GM23248 (cell line): ENCODE data around the gene LIM2. TPM values are rescaled to one million over a fixed set of nuclear protein-coding genes. Genes with fewer than 3 reads are reported as not detected.

Experiments
- DNase-seq: peaks from one replicate; pipeline ENCODE4 v3.0.0-alpha.2; 2015
- H2AFZ ChIP-seq: fragments of 200-600 bp; sonication (generic); 2 replicates; pipeline ENCODE4 v1.6.1; 2016; ENCODE audit warnings: antibody characterized with exemption
- H3F3A ChIP-seq: fragments of 200-600 bp; sonication (generic); 2 replicates; pipeline ENCODE4 v1.6.1; 2016; ENCODE audit warnings: mild to moderate bottlenecking, antibody characterized with exemption, mixed run types; ENCODE audit not compliant: insufficient read depth
- H3K27ac ChIP-seq: fragments of 200-600 bp; sonication (generic); 2 replicates; pipeline ENCODE4 v1.5.1; 2016; ENCODE audit warnings: mild to moderate bottlenecking
- H3K27me3 ChIP-seq: fragments of 200-600 bp; sonication (generic); replicated peaks from 2 replicates; pipeline ENCODE4 v1.6.1; 2016; ENCODE audit warnings: mild to moderate bottlenecking; ENCODE audit not compliant: insufficient read depth
- H3K36me3 ChIP-seq: fragments of 200-600 bp; sonication (generic); 2 replicates; pipeline ENCODE4 v1.6.1; 2016; ENCODE audit warnings: low read depth, mild to moderate bottlenecking
- H3K4me1 ChIP-seq: fragments of 200-600 bp; sonication (generic); 2 replicates; pipeline ENCODE4 v1.6.1; 2016; ENCODE audit warnings: mild to moderate bottlenecking; ENCODE audit not compliant: insufficient read depth
- H3K4me2 ChIP-seq: fragments of 200-600 bp; sonication (generic); one replicate; pipeline ENCODE4 v1.6.1; 2016; ENCODE audit warnings: mild to moderate bottlenecking; ENCODE audit not compliant: unreplicated experiment
- H3K4me3 ChIP-seq: fragments of 200-600 bp; sonication (generic); 2 replicates; pipeline ENCODE4 v1.5.1; 2016; ENCODE audit warnings: mild to moderate bottlenecking
- H3K79me2 ChIP-seq: fragments of 200-600 bp; sonication (generic); 2 replicates; pipeline ENCODE4 v1.6.1; 2016; ENCODE audit warnings: mild to moderate bottlenecking; ENCODE audit not compliant: insufficient read depth
- H3K9ac ChIP-seq: fragments of 200-600 bp; sonication (generic); 2 replicates; pipeline ENCODE4 v1.6.1; 2016; ENCODE audit warnings: mild to moderate bottlenecking
- H3K9me2 ChIP-seq: fragments of 200-600 bp; sonication (generic); 2 replicates; pipeline ENCODE4 v1.6.1; 2016; ENCODE audit warnings: mixed run types, mild to moderate bottlenecking, moderate library complexity; ENCODE audit not compliant: insufficient read depth
- H3K9me3 ChIP-seq: fragments of 200-600 bp; sonication (generic); one replicate; pipeline ENCODE4 v1.6.1; 2017; ENCODE audit warnings: low read depth
- H4K20me1 ChIP-seq: fragments of 200-600 bp; sonication (generic); 2 replicates; pipeline ENCODE4 v1.6.0; 2016; ENCODE audit not compliant: insufficient read depth
- EZH2 ChIP-seq: fragments of 200-600 bp; sonication (generic); IDR thresholded peaks from 2 replicates; pipeline ENCODE4 v1.6.1; 2018; ENCODE audit warnings: antibody characterized with exemption, mild to moderate bottlenecking; ENCODE audit not compliant: insufficient read depth, poor library complexity, severe bottlenecking
- EZH2phosphoT487 ChIP-seq: fragments of 200-600 bp; sonication (generic); IDR thresholded peaks from 2 replicates; pipeline ENCODE4 v1.6.1; 2018; ENCODE audit warnings: antibody characterized with exemption, moderate library complexity, mild to moderate bottlenecking, low read depth; ENCODE audit not compliant: insufficient read depth
- WGBS, 2 experiments: methylation state at CpG; one replicate each; pipeline ENCODE4 v1.1.6; 2015 to 2017; ENCODE audit warnings: low lambda C conversion rate in 2 of 2, low coverage in 1 of 2; ENCODE audit errors: missing lambda C conversion rate in 2 of 2; 5-methylcytosine and 5-hydroxymethylcytosine counted together
- in situ Hi-C: fragments of 300-500 bp; cut with MboI; formaldehyde crosslinking; loops from 2 replicates; pipeline ENCODE4 v1.15.0; 2020
- polyA plus RNA-seq: library from polyadenylated mRNA; unstranded; fragments of >200 nt; fragmentation: Nextera tagmentation; extraction: Ambion mirVana; gene quantifications from 2 replicates; pipeline ENCODE4 v1.2.1, GENCODE V29; 2016
- total RNA-seq: library from RNA; depleted of rRNA; stranded (reverse); fragments of >200 nt; shearing (Covaris generic); gene quantifications from 2 replicates; pipeline ENCODE4 v1.2.3, GENCODE V29; 2014

Gene LIM2
- total and polyA plus RNA-seq, 2 experiments from 2014 or later, result not detected

DNA sequence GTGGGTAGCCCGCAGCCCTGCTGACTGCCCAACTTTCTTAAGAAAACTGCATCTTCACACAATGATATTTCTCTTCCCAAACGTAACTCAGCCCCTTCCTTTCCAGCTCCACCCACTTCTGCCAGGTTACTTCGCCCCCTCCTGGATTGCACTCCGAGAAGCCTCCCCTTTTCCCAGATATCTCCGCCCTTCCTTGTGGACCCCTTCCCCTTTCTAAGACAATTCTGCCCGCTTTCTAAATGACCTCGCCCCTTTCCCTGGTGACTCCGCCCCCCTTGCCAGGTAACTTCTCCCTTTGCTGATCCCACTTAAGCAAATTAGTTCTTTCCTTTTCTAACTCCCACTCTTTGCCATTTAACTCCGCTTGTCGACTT is 48.5 kb downstream of the LIM2 start:
- Histone ChIP-seq H3K27me3 (no peaks in the 10 kb centered on the region), H3K4me2 (peak overlapping the region; percentile 91), H3K9ac (peak overlapping the region; percentile 56), H3F3A (no peaks in the 10 kb centered on the region), H2AFZ (peak overlapping the region; percentile 90), H3K9me2 (no peaks in the 10 kb centered on the region), H3K4me3 (peak overlapping the region; percentile 81), H3K9me3 (no peaks in the 10 kb centered on the region), H4K20me1 (no peaks in the 10 kb centered on the region), H3K79me2 (no peaks in the 10 kb centered on the region), H3K36me3 (no peaks in the 10 kb centered on the region), H3K27ac (peak overlapping the region; percentile 29; the same call in 1 of the 2 replicates), H3K4me1 (no peaks in the 10 kb centered on the region)
- TF ChIP-seq EZH2phosphoT487 (no peak), EZH2 (no peak)
- 0 to 3% methylated on average over 10 of the region's 10 CpGs for WGBS, 2 experiments
- no peak for DNase-seq
- in situ Hi-C loops, result no loop called here

- in situ Hi-C loops, result no loop called here
- WGBS, 2 experiments, result 11 to 23% methylated on average over 25 to 43 of the region's 43 CpGs
These were observed 49.0 kb downstream of the LIM2 start for GRCh38 chr19:51338563-51339312.

GRCh38 chr19:51337861-51338562 is 49.8 kb downstream of the LIM2 start:
- no peak overlapping the region for H3K4me3 ChIP-seq
- H3K9me2 ChIP-seq, result no peaks in the 10 kb centered on the region
- WGBS, 2 experiments, result 74 to 82% methylated on average over 14 to 19 of the region's 19 CpGs
- in situ Hi-C loops, result no loop called here
- no peak overlapping the region for H3K27ac ChIP-seq
- H3K9ac ChIP-seq, result no peak overlapping the region
- H4K20me1 ChIP-seq, result no peaks in the 10 kb centered on the region
- no peaks in the 10 kb centered on the region for H3K9me3 ChIP-seq
- H3K36me3 ChIP-seq, result no peaks in the 10 kb centered on the region
- TF ChIP-seq EZH2phosphoT487, result no peak
- no peak for TF ChIP-seq EZH2
- H2AFZ ChIP-seq, result peak overlapping the region; percentile 90; the same call in 1 of the 2 replicates
- H3K4me2 ChIP-seq, result no peak overlapping the region
- H3K27me3 ChIP-seq, result no peaks in the 10 kb centered on the region
- H3K4me1 ChIP-seq, result no peaks in the 10 kb centered on the region
- no peaks in the 10 kb centered on the region for H3F3A ChIP-seq
- no peak for DNase-seq
- H3K79me2 ChIP-seq, result no peaks in the 10 kb centered on the region

More at GRCh38 chr19:51338563-51339312, 49.0 kb downstream of the LIM2 start:
- Histone ChIP-seq H3K9me2 (no peaks in the 10 kb centered on the region), H4K20me1 (no peaks in the 10 kb centered on the region), H3K9me3 (no peaks in the 10 kb centered on the region), H3K4me3 (peak overlapping the region; percentile 81), H3K36me3 (no peaks in the 10 kb centered on the region), H3F3A (no peaks in the 10 kb centered on the region), H3K79me2 (no peaks in the 10 kb centered on the region), H2AFZ (peak overlapping the region; percentile 90), H3K27me3 (no peaks in the 10 kb centered on the region), H3K4me2 (peak overlapping the region; percentile 91), H3K9ac (peak overlapping the region; percentile 56), H3K27ac (peak overlapping the region; percentile 29; the same call in 1 of the 2 replicates), H3K4me1 (no peaks in the 10 kb centered on the region)
- TF ChIP-seq EZH2phosphoT487 (no peak), EZH2 (no peak)
- DNase-seq, result peak; percentile 88

GRCh38 chr19:51337141-51337860 is 50.5 kb downstream of the LIM2 start:
- no peaks in the 10 kb centered on the region for H3K79me2 ChIP-seq
- H2AFZ ChIP-seq, result no peak overlapping the region
- no peak overlapping the region for H3K9ac ChIP-seq
- no peak for DNase-seq
- H3F3A ChIP-seq, result no peaks in the 10 kb centered on the region
- no peaks in the 10 kb centered on the region for H4K20me1 ChIP-seq
- no peaks in the 10 kb centered on the region for H3K9me2 ChIP-seq
- no peak overlapping the region for H3K4me3 ChIP-seq
- no peaks in the 10 kb centered on the region for H3K27me3 ChIP-seq
- H3K9me3 ChIP-seq, result no peaks in the 10 kb centered on the region
- no peak overlapping the region for H3K4me2 ChIP-seq
- no peaks in the 10 kb centered on the region for H3K36me3 ChIP-seq
- no peaks in the 10 kb centered on the region for H3K4me1 ChIP-seq
- H3K27ac ChIP-seq, result no peak overlapping the region
- WGBS, 2 experiments, result 86 to 89% methylated on average over 12 to 13 of the region's 13 CpGs
- in situ Hi-C loops, result no loop called here
- TF ChIP-seq EZH2 (no peak), EZH2phosphoT487 (no peak)
